ENCODE results near the gene MAPKBP1.

GRCh38 chr15:41805711-41806110 is 31.4 kb downstream of the MAPKBP1 start:
- no peak for TF ChIP-seq CTCF (IDR thresholded peaks at IDR 0.05)
- no peak for TF ChIP-seq POLR2A (IDR thresholded peaks at IDR 0.05)
